AG09309 (cell line): Measurements from ENCODE around the gene SPSB4.
"Not testable (repeated sequence)": the region's sequence is repeated elsewhere in the genome, so short reads cannot be mapped to it uniquely, and the experiment has no call there.

ENCODE experiments used
- DNase-seq: peaks from one replicate; pipeline ENCODE4 v3.0.0-alpha.2; 2010; ENCODE audit warnings: low read depth
- H3K4me3 ChIP-seq: 2 replicates; pipeline ENCODE4 v1.5.1; 2011; ENCODE audit warnings: mild to moderate bottlenecking, low read depth, low read length, moderate library complexity; ENCODE audit not compliant: control insufficient read depth
- TF ChIP-seq, protein P1 (sequence below): IDR thresholded peaks from 2 replicates; pipeline ENCODE4 v1.5.1; 2011; ENCODE audit warnings: mild to moderate bottlenecking, low read depth, low read length, inconsistent platforms; ENCODE audit not compliant: insufficient read depth, control insufficient read depth; ENCODE audit errors: missing control alignments

The SPSB4 gene

DNA sequence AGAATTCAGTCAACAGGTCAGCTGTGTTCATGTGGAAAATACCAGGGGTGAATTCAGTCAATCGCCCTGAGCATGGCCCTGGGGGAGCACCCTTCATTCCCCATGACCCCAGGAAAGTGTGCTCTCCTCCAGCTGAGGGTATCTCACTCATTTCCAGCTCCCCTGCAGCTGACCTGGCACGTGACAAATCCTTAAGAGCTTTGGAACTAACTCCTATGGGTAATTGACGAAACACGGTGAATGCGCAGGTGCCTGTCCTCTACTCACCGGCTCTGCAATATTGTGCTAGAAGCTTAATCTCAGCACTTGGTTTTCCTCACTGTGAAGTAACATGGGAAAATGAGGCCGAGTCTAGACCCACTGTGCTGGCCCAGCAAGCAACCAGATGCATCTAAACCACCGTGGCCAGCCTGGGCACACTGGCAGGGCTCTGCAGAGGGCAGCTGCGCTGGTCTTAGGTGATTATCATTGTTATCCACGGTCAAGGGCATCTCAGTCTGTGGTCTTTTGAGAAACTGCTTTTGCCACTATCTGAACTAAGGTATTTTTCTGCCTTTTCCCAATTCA, 63.1 kb downstream of the SPSB4 start:
- no peak overlapping the region for H3K4me3 ChIP-seq
- TF ChIP-seq, protein P1, sequence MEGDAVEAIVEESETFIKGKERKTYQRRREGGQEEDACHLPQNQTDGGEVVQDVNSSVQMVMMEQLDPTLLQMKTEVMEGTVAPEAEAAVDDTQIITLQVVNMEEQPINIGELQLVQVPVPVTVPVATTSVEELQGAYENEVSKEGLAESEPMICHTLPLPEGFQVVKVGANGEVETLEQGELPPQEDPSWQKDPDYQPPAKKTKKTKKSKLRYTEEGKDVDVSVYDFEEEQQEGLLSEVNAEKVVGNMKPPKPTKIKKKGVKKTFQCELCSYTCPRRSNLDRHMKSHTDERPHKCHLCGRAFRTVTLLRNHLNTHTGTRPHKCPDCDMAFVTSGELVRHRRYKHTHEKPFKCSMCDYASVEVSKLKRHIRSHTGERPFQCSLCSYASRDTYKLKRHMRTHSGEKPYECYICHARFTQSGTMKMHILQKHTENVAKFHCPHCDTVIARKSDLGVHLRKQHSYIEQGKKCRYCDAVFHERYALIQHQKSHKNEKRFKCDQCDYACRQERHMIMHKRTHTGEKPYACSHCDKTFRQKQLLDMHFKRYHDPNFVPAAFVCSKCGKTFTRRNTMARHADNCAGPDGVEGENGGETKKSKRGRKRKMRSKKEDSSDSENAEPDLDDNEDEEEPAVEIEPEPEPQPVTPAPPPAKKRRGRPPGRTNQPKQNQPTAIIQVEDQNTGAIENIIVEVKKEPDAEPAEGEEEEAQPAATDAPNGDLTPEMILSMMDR = no peak
- no peak for DNase-seq

DNA sequence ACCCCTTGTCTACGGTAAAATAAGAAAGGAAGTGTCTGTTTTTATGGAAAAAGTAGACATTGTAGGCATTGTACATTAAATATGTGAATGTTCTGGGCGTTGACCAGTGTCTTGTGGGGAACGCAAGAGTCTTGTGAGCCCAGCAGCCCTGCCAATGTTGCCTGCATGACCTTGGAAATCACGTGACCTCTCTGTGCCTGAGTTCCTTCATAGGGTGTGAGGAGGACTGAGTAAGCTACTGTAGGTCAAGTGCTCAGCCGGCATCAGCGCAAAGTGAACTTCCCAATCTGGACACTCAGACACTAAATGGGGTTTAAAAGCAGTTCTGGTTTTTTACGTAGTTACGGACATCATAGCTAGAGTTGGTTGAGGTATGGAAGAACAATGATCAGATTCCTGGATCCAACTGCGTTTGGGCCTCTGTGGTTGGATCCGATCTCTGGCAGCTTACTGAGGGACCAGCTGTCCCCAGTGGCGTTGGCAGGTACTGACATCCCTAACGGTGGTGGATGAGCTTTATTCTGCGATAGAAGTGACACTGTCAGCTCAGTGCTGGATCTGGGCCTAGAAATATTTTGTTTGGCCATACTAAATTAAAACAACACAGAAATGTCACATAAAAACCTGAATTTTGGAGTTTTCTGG, 63.8 kb downstream of the SPSB4 start:
- H3K4me3 ChIP-seq = no peak overlapping the region
- DNase-seq = no peak
- TF ChIP-seq, protein P1 = no peak

DNA sequence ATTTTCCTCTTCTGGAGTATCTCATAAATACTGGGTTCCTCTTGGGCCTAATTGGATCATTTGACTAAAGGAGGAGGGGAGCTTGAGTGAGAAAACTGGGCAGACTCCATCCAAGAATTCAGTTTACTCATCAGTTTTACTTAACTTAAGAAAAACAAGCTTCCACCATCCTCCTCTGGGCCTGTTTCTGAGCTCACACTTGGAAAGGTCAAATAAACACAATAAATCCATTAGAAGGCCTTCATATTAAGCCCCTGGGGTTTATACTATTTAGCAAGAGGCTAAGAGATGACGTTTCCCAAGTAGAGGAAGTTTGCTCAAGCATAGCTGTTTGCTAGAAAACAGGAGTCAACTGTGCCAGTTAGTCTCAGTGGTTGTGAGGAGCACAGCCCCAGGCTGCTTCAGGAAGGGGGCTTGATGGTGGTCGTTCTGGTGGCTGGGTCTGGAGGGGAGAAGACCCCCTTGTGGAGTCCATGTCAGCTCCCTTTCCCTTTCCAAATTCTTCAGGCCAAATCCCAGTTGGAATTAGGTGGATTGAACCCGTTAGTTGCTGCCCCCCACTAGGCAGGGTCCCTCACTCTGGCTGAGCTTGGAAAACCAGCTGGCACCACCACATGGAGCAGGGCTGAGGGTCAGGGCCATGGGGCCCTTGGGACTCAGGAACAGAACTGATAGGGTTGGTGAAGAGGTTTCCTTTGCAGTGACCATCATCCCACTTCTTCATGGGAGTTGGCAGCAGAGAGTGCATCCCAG, 64.8 kb downstream of the SPSB4 start:
- no peak for DNase-seq
- H3K4me3 ChIP-seq = no peak overlapping the region
- TF ChIP-seq, protein P1 = no peak

DNA sequence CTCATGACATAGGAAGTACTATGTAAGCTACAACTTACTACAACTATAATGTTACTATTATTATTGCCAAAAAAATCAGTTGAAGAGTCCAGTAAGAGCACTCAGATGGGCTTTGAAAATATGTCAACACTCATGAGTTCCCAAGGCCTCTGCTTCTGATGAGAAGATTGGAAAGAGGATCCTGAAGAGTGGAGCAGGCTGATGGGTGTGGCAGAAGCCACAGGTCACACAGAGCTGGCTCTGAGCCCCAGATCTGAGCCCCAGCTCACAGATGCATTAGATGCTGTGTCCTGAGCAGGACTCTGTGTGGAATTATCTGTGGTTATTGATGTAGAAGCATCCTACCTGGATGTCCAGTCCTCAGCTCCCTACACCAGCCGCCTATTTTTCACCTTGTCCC, 65.6 kb downstream of the SPSB4 start:
- no peak overlapping the region for H3K4me3 ChIP-seq
- TF ChIP-seq, protein P1 = no peak
- no peak for DNase-seq

DNA sequence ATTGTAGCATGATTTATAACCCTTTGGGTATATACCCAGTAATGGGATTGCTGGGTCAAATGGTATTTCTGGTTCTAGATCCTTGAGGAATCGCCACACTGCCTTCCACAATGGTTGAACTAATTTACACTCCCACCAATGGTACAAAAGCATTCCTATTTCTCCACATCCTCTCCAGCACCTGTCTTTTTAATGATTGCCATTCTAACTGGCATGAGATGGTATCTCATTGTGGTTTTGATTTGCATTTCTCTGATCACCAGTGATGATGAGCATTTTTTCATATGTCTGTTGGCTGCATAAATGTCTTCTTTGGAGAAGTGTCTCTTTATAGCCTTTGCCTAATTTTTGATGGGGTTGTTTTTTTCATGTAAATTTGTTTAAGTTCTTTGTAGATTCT, 66.8 kb downstream of the SPSB4 start:
- H3K4me3 ChIP-seq, DNase-seq: not testable (repeated sequence)

DNA sequence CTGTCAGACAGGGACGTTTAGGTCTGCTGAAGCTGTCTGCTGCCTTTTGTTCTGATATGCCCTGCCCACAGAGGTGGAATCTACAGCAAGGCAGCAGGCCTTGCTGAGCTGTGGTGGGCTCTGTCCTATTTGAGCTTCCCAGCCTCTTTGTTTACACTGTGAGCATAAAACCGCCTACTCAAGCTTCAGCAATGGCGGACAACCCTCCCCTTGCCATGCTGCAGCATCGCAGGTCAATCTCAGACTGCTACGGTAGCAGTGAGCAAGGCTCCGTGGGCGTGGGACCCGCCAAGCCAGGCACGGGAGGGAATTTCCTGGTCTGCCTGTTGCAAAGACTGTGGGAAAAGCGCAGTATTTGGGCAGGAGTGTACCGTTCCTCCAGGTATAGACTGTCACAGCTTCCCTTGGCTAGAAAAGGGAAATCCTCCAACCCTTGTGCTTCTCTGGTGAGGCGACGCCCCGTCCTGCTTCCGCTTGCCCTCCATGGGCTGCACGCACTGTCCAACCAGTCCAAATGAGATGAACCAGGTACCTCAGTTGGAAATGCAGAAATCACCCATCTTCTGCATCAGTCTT, 71.4 kb downstream of the SPSB4 start:
- H3K4me3 ChIP-seq = no peak overlapping the region
- TF ChIP-seq, protein P1 = no peak
- DNase-seq = no peak
